Measurements from ENCODE around the gene RFPL4AL1.

Gene RFPL4AL1

GRCh38 chr19:55812449-55812848 is 43.5 kb downstream of the RFPL4AL1 start:
- Histone ChIP-seq H3K9ac (no peak overlapping the region), H3K4me3 (no peak overlapping the region), H3K27me3 (no peaks in the 10 kb centered on the region), H4K20me1 (no peaks in the 10 kb centered on the region), H3K9me3 (replicated peaks in 1 of 11) (peaks cover 0 to 28% (median 17%) of the 10 kb centered on the region in 11 experiments; a peak in 14 of 22 replicates), H3K27ac (no peak overlapping the region), H3K4me1 (no peaks in the 10 kb centered on the region), H3K36me3 (no peaks in the 10 kb centered on the region), H3K4me2 (no peak overlapping the region)
- TF ChIP-seq Cebpa-rat (IDR thresholded peaks at IDR 0.05), result no peak

- Histone ChIP-seq H3K4me1 (no peaks in the 10 kb centered on the region), H3K9me3 (replicated peaks in 1 of 11) (peaks cover 0 to 21% (median 14%) of the 10 kb centered on the region in 11 experiments; a peak in 13 of 22 replicates), H3K4me2 (no peak overlapping the region), H3K4me3 (no peak overlapping the region), H3K9ac (no peak overlapping the region), H3K36me3 (no peaks in the 10 kb centered on the region), H3K27ac (no peak overlapping the region), H3K27me3 (no peaks in the 10 kb centered on the region), H4K20me1 (no peaks in the 10 kb centered on the region)
- TF ChIP-seq Cebpa-rat (IDR thresholded peaks at IDR 0.05), result no peak
Observed at GRCh38 chr19:55813906-55814305, 45.0 kb downstream of the RFPL4AL1 start.

- Histone ChIP-seq H4K20me1 (no peaks in the 10 kb centered on the region), H3K4me2 (no peak overlapping the region), H3K36me3 (no peaks in the 10 kb centered on the region), H3K27ac (no peak overlapping the region), H3K4me1 (no peaks in the 10 kb centered on the region), H3K4me3 (no peak overlapping the region), H3K9me3 (replicated peaks in 1 of 11) (peaks cover 0 to 7% (median 0%) of the 10 kb centered on the region in 11 experiments; a peak in 3 of 22 replicates), H3K9ac (no peak overlapping the region), H3K27me3 (no peaks in the 10 kb centered on the region)
- TF ChIP-seq Cebpa-rat (IDR thresholded peaks at IDR 0.05), result no peak
Observed at GRCh38 chr19:55820037-55820436, 51.1 kb downstream of the RFPL4AL1 start.
